Stimulated activated CD8-positive, alpha-beta memory T cell treated with anti-CD3 and anti-CD28 coated beads, Interleukin-7, amount 100 ng/mL, for 4 hours (primary cell): Measurements from ENCODE around the gene GALM.
"Not testable (repeated sequence)": the region's sequence is repeated elsewhere in the genome, so short reads cannot be mapped to it uniquely, and the experiment has no call there.

Experiments used
- DNase-seq, 2 donors: peaks; one replicate each; pipeline ENCODE4 v3.0.0-alpha.2; 2020; ENCODE audit warnings: low read depth in 2 of 2

GALM gene

DNA sequence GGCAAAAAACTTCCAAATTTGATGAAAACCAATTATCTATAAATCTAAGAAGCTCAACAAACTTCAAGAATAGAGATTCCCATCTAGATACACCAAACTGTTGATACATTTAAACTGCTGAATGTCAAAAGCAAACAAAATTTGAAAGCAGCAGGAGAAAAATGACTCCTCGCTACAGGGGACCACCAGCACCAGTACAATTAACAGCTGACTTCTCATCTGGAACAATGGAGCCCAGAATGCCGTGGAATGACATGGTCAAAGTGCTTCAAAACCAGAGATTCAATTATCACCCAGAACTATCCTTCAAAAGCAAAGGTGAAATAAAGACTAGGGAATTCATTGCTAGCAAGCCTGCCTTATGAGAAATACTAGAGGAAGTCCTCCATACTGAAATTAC, 73.6 kb downstream of the GALM start:
- DNase-seq = no peak

DNA sequence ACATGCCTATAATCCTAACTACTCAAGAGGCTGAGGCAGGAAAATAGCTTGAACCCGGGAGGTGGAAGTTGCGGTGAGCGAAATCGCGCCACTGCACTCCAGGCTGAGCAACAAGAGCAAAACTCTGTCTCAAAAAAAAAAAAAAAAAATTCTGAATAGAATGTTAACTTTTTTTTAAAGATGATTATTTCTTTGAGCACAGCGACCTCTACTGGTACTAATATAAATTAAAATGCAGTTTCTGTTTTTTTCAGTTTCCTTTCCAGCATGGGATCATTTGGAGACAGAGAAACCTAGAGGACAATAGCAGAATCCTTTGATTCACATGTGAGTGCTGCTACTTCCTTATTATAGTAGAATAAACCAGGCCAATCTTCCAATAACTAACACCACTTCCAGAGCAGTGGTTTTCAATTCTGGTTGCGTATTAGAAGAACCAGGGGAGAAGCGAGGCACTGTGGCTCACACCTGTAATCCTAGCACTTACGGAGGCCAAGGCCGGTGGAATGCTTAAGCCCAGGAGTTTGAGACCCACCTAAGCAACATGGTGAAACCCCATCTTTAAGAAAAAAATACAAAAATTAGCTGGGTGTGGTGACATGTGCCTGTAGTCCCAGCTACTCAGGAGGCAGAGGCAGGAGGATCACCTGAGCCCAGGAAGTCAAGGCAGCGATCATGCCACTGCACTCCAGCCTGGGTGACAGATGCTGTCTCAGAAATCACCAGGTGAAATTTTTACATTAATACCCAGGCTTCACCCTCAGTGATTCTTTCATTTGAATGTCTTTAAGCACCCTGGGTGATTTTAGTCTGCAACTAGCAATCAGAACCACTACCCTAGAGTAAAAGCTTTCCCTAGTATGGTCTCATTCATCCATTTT, 75.2 kb downstream of the GALM start:
- no peak for DNase-seq

DNA sequence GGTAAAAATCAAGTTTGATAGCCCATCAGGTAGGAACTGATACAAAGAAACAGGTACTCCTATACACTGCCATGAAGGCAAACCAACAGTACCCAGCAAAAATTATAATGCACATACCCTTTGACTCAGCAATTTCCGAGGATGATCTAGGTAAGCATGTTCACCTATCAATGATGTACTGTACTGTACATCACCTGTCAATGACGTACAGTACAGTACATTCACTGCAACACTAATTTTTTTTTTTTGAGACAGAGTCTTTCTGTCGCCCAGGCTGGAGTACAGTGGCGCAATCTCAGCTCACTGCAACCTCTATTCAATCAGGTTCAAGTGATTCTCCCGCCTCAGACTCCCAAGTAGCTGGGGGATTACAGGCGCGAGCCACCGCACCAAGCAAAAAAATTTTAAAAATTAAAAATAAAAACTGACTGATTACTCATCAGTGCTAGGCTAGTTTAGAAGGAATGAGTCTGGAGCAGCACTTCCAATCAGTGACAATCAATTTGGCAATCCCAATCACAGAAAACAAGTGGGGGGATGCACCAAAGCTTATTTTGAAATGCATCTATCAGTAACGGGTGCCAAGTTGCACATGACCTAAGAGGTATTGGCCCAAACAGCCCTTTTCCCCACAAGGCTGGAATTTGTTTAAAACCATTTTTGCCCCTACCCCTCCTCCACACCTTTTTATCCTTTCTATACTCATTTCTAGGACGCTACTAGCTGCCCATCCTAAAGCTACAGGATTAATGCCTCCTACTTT, 77.1 kb downstream of the GALM start:
- DNase-seq = no peak

DNA sequence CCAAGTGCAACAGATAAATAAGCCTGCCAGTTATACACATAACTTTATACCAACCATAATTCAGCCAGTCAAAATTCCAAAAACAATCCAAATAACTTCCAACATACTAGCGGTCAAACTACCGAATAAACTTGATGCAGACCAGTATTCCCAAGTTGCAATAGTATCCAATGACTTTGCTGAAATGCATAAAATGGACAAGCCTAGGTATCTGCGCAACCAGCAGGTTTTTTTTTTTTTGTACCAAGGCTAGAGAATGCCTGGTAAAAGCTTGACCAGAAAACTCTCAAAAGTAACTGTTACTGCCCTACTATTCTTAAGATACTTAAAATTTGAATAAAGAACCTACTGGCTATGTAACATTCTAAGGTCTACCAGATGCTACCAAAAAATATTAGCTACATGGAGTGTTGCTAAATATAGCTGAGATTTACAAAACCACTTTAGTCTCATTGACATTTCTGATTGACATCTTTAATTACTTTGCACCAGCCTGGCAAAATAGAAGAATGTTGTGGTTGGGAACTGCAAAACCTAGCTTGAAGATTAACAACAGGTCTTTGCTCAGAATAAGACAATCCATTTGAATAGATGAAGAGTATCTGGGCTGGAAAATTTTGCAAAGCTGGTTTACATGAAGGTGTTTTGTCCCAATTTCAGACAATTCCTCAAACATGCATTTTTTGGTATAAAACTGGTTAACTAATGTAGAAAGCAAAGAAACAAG, 77.9 kb downstream of the GALM start:
- no peak for DNase-seq

DNA sequence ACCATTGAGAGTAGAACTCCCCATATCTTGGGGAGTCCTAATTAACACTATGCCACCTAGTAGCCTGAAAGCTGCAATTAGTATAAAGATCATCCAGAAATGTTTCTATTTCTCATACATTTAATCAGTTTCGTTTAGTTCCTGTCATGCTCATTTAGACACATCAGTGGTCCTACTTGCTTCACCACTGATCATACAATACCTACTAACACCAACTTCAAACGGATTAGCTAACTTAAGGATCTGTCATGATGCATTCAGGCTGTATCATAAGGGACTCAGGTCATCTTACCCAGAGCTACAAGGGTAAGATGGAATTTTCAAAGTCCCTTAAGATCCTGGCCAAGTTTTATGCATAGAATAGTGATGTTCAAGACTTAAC, 78.5 kb downstream of the GALM start:
- DNase-seq = no peak

DNA sequence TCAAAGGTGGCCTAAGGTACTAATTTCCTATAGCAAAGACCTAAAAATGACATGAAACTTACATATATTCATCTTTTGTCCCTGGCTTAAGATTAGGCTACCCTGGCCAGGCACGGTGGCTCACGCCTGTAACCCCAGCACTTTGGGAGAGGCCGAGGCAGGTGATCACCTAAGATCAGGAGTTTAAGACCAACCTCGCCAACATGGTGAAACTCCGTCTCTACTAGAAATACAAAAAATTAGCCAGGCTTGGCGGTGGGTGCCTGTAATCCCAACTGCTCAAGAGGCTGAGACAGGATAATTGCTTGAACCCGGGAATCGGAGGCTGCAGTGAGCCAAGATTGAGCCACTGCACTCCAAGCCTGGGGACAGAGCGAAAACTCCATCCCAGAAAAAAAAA, 79.4 kb downstream of the GALM start:
- DNase-seq = no peak

DNA sequence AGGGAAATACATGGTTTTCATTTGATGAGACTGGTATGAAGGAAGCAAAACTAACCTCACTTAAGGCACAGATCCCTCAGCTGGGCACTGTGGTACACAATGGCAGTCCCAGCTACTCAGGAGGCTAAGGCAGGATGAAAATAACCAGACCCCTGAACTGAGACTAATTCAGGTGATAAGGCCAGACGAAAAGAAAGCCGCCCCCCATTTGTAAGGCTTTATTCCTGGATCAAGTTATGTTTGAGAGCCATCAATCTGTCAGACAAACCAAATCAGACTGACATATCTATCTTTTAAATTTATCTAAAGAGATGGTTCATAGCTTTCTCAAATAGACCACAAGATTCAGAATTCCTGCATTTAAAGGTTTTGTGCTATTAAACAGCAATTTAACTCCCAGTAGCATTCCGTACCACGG, 81.1 kb downstream of the GALM start:
- DNase-seq = no peak

DNA sequence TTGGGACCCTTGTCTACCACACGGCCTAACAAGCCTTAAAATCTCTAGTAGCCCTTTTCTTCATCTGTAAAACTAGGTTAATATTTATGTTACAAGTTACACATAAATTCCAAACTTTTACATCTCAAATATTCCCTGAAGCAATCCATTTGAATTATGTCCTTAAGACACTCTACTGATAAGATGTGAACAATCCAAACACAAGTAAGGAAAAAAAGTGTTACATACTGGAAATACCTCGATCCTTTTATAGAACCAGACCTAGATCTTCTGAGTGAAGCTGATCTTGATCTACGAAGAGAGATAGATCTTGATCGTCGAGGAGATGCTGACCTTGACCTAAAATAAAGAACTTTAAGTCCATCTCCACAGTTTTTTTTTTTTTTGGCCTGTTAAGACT, 81.9 kb downstream of the GALM start:
- DNase-seq = no peak

DNA sequence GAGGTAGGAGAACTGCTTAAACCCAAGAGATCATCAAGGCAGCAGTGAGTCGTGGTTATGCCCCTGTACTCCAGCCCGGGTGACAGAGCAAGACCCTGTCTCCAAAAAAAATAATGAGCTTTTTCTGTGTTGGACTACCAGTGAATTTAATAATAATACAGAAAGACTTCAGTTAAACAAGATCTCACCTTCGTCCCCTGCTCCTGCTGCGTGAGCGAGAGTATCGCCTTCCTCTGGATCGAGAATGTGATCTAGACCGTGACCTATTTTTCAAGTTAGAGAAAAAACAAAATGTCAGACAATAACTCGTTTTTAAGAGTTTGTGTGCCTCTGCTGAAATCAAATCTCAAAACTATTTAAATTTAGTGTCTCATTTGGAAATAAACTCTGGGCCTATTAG, 82.5 kb downstream of the GALM start:
- no peak for DNase-seq

DNA sequence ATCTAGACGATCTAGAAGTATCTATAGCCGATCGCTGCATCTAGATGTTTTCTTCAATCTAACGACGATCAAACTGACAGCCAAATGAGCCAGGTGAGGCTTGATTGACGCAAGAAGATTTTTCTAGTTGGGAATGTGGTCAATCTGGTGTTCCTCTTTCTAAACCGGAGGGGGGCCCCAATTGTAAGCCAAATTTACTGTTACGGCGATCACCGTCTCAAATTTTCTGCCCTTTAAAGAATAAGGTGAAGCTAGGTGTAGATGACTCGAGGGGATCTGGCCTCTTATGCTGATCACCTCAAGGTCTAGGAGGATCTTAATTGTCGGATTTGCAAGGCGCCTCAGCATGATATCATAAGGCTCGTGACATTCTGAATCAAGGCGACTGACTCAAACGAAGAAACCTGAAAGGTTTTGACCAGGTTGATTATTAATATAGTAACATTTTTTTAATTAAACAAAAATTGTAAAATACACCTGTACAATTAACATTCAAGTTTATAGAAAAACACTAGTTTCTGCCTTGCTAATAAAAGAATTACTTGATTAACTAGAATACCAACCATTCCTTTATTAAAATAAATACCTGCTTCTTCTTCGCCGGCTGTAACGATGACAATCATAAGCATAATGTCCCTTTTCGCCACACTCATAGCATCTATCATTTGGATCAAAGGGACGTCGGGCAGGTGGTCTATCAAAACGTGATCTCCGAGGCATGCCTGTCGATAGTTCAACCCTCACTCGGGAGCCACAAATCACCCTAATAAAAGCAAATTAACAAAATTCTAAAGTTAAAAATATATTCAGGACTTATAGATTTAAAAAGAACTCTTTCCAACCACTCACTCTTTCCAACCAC, 83.3 kb downstream of the GALM start:
- no peak for DNase-seq

DNA sequence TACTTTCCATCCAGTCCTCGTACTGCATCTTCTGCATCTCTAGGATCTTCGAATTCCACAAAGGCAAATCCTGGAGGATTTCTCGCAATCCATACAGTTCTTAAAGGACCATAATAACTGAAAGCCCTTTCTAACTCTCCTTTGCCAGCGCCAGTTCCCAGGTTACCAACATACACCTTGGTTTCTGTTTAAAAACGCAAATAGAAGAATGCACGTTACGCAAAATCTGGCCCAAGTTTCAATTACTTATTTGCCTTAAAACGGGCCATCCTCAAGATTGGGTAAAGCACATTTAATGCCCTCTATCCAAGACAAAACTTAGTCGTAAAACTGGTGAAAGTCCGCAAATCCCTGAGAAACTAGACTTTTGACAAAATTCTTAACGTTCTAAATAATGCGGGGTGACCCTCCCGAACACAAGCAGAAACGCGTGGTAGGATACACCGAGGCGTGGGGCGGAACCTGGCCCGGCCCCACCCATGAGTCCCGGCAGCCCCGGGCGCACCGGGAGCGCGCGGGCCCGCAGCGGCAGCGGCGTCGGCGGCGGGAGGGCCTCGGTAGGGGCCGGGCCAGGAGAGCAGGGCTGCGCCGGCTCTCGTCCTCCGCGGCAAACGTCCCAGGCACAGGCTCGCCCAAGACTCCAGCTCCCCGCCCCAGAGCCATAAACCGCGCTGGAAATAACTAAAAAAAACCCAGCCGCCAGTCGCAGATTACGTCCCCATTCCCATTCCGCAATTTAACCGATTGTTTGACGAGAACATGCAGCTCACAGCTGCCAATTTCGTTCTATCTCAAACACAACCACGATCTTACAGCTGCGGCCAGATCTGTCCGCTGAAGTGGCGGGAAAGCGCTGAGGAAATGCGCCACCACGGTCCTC, 84.3 kb downstream of the GALM start:
- peak in 1 of 2 donors; percentile 49 for DNase-seq

DNA sequence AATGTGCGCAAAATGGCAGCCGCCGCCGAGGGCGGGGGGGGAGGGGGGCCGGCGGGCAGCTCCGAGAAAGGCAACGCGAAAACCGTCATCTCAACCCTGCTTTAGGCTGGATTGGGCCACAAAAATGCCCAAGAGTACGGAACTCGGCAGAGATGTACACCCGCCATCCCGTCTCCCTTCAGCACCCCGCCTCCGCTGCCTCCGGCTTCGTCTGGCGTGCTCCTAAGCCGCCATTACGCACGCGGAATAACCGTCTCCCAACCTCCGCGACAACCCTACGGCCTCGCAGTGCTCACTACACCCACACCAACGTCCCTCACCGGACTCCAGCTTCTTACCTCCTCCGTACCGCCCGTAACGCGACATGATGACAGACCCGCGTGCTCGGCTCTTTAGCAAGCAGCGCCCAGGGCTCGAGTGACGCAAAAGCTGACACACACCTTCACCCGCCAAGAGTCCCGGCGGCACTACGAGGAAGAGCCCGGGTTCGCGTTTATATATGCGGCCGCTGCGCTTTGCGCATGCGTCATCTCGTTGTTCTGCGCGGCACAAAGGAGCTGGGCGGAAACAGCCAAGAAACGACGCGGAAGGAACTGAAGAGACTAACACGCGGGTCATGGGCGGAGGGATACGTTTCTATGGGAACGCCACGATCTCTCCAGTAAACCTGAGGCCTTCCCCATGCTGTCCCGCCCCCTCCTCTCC, 85.1 kb downstream of the GALM start, which contains the start of gene SRSF7:
Gene SRSF7 (minus strand): TSS at position 471 of the 705 bp plus-strand sequence. CDS start 105 bp downstream, at position 366.
- DNase-seq = peak; percentile 94 to 95

DNA sequence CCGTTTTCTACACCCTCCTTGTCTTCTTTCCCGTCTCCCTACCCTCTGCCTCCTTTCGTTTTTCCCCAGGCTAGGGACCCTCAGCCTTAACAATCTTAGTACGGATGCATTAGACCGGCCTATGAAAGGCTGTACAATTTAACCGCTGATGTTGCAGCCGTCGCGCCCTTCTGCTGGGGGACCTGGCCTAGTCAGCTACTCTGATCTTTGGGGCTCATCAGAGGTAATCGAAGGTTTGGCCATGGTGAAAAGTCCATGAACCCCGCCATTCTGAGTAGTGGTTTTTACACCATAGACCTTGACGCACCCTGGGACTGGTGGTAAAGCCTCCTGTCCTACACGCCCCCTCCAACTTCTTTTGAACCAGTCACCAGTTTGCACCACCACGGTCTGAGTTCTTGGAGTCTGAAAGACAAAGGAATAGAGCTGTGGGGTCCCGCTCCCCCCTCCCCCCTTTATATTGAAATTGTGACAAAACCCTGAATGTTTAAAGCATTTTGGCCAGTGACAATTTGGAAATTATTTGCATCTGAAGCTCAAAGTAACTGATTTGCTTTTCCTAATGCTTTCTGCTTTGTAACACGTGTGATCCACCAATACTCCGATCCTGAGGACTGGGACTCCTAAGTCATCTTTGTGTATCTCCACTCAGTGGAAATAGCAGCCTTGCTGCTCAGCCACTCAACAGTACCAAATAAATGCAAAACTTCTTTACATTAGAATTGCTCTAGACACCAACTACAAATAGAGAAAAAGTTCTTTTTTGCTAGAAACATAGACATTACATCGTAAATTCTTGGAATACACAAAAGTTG, 85.9 kb downstream of the GALM start:
- DNase-seq = no peak

DNA sequence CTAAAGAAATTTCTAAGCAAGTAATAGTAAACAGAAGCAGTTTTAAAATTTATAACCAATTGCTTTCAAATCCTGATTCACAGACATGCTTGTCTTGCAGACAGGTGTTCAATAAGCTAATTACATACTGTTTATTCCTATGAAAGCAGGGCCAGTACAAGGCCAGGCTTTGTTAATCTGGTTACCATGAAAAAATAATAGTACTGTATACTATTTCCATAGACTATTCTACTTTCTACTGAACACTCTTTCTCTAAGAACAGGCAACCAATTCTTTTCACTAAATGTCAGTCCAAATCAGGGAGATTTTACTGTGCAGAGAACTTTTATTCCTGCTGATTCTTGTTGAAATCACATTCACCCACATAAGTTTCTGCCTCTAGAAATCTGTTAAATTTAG, 88.1 kb downstream of the GALM start:
- no peak for DNase-seq

DNA sequence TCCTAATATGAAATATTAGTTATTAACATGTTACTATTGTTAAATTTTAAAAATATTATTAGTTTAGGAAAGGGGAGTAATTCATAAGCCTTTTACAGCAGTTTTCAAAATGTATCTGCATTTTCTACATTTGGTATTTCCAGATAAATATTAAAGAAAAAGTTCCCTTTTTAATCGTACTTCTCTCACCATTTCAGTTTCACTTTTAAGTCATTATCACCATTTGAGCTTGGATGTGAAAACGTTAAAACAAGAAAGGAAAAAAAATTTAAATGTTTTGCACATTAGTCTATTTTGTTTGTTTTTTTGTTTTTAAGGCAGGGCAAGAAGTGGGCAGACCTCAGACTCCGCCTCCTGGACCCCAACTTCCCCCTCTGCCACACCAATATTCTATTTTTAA, 88.6 kb downstream of the GALM start:
- DNase-seq = no peak

DNA sequence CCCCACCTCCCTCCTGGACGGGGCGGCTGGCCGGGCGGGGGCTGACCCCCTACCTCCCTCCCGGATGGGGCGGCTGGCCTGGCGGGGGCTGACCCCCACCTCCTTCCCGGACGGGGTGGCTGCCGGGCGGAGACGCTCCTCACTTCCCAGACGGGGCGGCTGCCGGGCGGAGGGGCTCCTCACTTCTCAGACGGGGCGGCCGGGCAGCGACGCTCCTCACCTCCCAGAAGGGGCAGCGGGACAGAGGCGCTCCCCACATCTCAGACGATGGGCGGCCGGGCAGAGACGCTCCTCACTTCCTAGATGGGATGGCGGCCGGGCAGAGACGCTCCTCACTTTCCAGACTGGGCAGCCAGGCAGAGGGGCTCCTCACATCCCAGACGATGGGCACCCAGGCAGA, 90.0 kb downstream of the GALM start:
- DNase-seq = not testable (repeated sequence)

DNA sequence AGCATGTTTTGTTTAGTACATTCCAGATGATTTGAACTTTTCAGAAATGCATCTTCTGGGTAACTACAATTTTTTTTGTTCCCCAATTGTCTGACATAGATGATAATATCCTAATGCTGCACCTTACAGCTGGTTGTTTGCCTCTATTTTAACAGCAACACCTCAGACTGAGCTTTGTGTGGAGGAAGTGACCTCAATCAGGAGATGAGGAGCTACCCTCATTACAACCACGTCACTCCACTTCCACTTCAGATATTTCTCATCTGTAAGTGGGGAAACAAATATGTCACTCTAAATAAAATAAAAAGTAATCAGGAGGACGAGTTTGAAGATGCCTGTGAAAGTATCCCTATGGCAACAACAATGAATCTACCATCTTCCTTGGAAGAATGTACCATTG, 97.3 kb downstream of the GALM start:
- no peak for DNase-seq

DNA sequence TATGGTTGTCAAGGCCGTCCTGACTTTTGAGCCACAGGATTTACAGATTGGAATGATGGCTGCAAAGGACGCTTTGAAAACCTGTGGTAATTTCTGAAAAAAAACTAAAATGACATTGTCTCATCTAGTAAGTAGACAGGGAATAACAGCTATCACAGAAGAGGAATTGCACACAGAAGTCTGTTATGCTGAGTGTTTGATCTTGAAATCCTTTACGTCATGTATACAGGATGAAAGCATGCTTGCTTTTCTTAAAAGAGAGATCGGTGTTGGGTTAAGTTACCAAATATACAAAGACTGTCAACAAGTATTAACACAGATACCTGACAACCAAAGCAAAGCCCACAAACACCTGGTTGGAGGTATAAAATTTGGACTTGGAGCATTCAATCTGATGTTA, 97.8 kb downstream of the GALM start:
- no peak for DNase-seq

DNA sequence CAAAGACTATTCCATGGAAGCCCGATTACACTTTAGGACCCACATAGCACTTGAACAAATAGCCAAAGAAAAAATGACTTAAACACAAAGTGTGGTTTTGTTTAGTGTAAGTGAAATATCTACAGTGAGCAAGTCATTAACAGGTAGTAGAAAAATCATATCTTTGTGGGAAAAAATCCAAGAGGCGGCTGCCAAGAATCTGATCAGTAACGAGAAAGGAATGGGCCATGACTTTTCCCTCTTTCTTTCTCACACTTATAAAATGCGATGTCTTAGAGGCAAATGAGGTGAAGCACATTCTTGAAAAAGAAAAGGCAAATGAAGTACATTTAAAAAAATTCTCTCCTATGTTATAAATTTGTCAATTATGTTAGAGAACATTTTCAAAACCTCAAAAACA, 99.2 kb downstream of the GALM start:
- no peak for DNase-seq
